ENCODE data around the gene PTPRH. TPM values are rescaled to one million over a fixed set of nuclear protein-coding genes. Genes with fewer than 3 reads are reported as not detected.

The PTPRH gene
- total and polyA plus RNA-seq, 2 donors (not counting 1 experiment from before 2014, with no cell fraction given) = not detected

GRCh38 chr19:55166530-55167268, 42.6 kb downstream of the PTPRH start, which contains the start of gene DNAAF3:
DNAAF3 (minus strand) TSS chr19:55166613; CDS start chr19:55166413, 200 bp downstream.
- Mint-ChIP-seq H3K4me1 (peaks cover 10% of the 10 kb centered on the region), H3K4me3 (peak within 1 kb of the TSS; percentile 34), H3K9me3 (ENCODE audit: insufficient read depth) (peaks cover 4% of the 10 kb centered on the region), H3K27me3 (peaks cover 60% of the 10 kb centered on the region), H3K27ac (no peak within 1 kb of the TSS)
- intact Hi-C loops (cut with micrococcal nuclease) = no loop called here
- WGBS (ENCODE audit: insufficient coverage) = 1% methylated on average over 14 of the region's 33 CpGs
- Histone ChIP-seq H3K9ac (ENCODE audit: low read length) (peak within 1 kb of the TSS; percentile 11), H3K79me2 (ENCODE audit: control insufficient read depth, insufficient read depth, low read length) (no peaks in the 10 kb centered on the region), H3K9me3 (ENCODE audit: control extremely low read depth in 1 of 3, control insufficient read depth in 2 of 3, insufficient read depth in 1 of 3, low read length in 2 of 3) (peaks cover 0 to 29% (median 0%) of the 10 kb centered on the region in 3 donors), H2AFZ (ENCODE audit: insufficient read depth, low read depth, low read length, poor library complexity, severe bottlenecking) (no peak within 1 kb of the TSS), H3K4me3 (ENCODE audit: control extremely low read depth in 1 of 5, extremely low read depth in 1 of 5, insufficient read depth in 1 of 5, low read depth in 2 of 5, low read length in 4 of 5) (peak within 1 kb of the TSS in 1 of 5 experiments; percentile 1), H3K4me1 (ENCODE audit: control insufficient read depth in 2 of 2, insufficient read depth in 2 of 2, low read length in 2 of 2) (peaks cover 13 to 18% of the 10 kb centered on the region in 2 donors), H3K27me3 (replicated peaks in 1 of 4; ENCODE audit: control extremely low read depth in 1 of 4, control insufficient read depth in 3 of 4, insufficient read depth in 4 of 4, low read length in 3 of 4) (peaks cover 0 to 70% (median 26%) of the 10 kb centered on the region in 4 experiments), H4K20me1 (ENCODE audit: control insufficient read depth, insufficient read depth, low read length, poor library complexity, severe bottlenecking) (no peaks in the 10 kb centered on the region), H3K27ac (ENCODE audit: low read length in 2 of 2) (no peak within 1 kb of the TSS), H3K36me3 (replicated peaks in 1 of 2; ENCODE audit: control extremely low read depth in 1 of 2, control insufficient read depth in 1 of 2, extremely low read depth in 1 of 2, insufficient read depth in 2 of 2, low read length in 1 of 2) (no peaks in the 10 kb centered on the region), H3K4me2 (replicated peaks; ENCODE audit: low read depth, low read length, poor library complexity, severe bottlenecking) (peak within 1 kb of the TSS; percentile 47)
- DNase-seq (peak; percentile 72), ATAC-seq (ENCODE audit: low read depth) (peak; percentile 43)
- CTCF ChIA-PET = interaction anchor here (1.2 kb wide), 1 partner anchor 25 kb away, joined by 3 read pairs; no protein-coding TSS in a partner anchor
- TF ChIP-seq EZH2 (IDR thresholded peaks at IDR 0.05; ENCODE audit: borderline replicate concordance, insufficient read depth, low read depth, low read length, poor library complexity, severe bottlenecking) = no peak
- no peak for TF ChIP-seq CTCF (IDR thresholded peaks at IDR 0.05)
- POLR2A ChIA-PET = no interaction called here

All from B cell (primary cell).